ENCODE measurements around the gene ITGB5. TPM values are rescaled to one million over a fixed set of nuclear protein-coding genes. Genes with fewer than 3 reads are reported as not detected.

The ITGB5 gene
- 420 to 491 TPM (median 475 TPM) in 5 replicates for total RNA-seq (2022; extraction: Qiagen RNA extraction)

DNA sequence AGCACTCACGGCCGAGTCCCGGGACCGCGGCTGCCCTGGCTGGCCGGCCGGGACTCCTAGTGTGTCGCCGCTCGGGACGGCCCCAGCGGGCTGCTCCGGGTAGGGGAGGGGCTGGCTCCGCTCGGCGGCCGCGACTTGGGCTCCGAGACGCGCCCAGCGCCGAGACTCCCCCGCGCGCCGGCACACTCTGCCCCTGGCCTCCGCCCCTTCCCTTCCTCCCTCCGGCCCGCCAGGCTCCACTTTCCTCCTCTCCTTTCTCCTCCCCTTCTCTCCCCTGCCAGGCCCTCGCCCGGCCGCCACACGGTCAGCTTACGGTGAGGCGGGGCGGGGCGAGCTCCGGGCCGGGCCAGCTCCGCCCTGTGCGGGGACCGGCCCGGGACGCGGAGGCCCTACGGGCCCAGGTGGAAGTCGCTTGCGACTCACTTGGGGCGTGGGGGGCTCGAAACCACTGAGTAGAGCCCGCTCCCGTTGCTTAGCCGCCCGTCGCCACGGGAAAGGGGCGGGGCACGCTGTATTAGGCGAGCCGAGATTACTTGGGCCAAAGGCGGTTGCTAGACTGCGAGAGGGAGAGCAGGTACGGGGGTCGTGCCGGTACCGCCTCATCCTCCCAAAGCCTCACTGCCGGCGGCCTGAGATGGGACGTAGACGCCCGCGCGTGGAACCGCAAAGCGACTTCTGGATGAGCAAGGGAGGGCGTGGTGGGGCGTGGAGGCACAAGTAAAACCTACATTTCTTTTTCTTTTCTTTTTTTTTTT, at the start of gene ITGB5:
ITGB5 (minus strand) TSS at position 189 of the 755 bp plus-strand sequence. CDS start 365 bp downstream, outside the sequence.

DNA sequence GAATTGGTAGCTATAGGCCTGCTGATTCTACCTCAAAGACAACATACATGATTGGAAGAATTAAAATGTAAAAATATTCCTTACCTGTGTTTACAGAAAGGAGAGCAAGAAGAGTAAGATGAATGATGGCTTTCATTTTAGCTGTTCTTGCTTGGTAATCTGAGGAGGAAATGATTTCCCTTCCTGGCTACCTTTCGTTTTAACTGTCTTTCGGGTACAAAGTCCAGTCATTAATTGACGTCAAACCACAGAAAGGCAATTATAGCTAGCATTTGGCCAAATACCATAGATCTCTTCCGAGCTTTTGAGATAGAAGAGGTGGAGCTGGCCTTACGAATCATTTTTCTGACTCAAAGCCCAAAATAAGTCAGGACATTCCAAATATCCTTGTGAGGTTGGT, 47.4 kb upstream of the ITGB5 start, which contains the start of gene MUC13:
MUC13 (minus strand) TSS at position 175 of the 400 bp plus-strand sequence; CDS start at position 136, 39 bp downstream.

DNA sequence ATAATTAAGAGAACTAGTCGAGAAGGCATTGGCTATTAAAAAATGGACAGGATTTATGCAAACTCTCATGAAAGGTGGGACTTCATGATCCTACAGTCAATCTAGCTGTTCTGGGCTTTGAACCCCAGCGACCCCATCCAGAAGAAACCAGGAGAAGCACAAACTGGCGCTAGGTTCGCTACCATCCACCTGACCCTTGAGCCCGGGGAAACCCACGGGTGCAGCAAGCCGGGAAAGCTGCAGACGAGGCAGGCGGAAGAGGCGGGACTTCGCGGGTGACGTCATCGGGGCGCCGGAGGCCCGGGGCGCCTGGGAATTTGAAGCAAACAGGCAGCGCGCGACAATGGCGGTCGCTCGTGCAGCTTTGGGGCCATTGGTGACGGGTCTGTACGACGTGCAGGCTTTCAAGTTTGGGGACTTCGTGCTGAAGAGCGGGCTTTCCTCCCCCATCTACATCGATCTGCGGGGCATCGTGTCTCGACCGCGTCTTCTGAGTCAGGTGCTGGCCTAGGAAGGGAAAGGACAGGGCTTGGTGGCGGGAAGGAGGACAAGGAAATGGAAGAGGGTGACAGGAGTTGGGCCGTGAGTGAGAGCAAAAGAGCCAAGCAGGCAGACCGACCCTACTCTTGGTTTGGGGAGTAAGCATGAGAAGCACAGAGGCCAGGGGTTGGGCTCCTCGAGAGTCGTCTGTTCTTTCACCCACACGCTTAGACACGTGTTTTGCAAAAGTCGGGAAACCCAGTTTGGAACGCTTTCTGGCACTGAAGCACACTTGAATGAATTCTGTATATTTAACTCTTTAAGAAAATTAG, 156.8 kb downstream of the ITGB5 start, which contains the start of gene UMPS:
UMPS (plus strand) TSS at position 324 of the 812 bp plus-strand sequence; CDS start at position 344, 20 bp downstream.

Other genes with a start within 250 kb of the ITGB5 start
- 40.7 to 51.1 TPM (median 46.5 TPM) in 5 replicates for gene UMPS, start 156.9 kb downstream of the ITGB5 start, total RNA-seq (2022; extraction: Qiagen RNA extraction)
- 6.7 to 7.6 TPM (median 7.0 TPM) in 5 replicates for gene MUC13, start 47.4 kb upstream of the ITGB5 start, total RNA-seq (2022; extraction: Qiagen RNA extraction)
- gene HEG1, start 168.6 kb upstream of the ITGB5 start, total RNA-seq (2022; extraction: Qiagen RNA extraction), result 10.5 to 16.3 TPM (median 12.2 TPM) in 5 replicates

Measured in A549 treated with AZD2906 at 1 μM for 4 hours (cell line).